Body of pancreas (tissue), 4 donors: ENCODE measurements around the gene RSPH1. TPM values are rescaled to one million over a fixed set of nuclear protein-coding genes. Genes with fewer than 3 reads are reported as not detected.

ENCODE experiments used
- ATAC-seq: fragments of 150-250 bp; one replicate; pipeline ENCODE4 v1.9.1; 2016
- DNase-seq, 4 donors: peaks; one replicate each; pipeline ENCODE4 v3.0.0-alpha.2; 2019
- H3K27ac ChIP-seq, 4 donors: fragments of 200-600 bp; sonication (generic); 1 replicate in 3 of 4; 2 replicates in 1 of 4; pipeline versions ENCODE4 v1.5.1 to v1.6.1; 2016 to 2019; ENCODE audit warnings: mild to moderate bottlenecking in 1 of 4, mixed read lengths in 1 of 4, moderate library complexity in 1 of 4
- H3K27me3 ChIP-seq, 2 donors: fragments of 200-600 bp; sonication (generic); one replicate each; pipeline ENCODE4 v1.6.0; 2016; ENCODE audit warnings: mild to moderate bottlenecking in 1 of 2
- H3K36me3 ChIP-seq, 2 donors: fragments of 200-600 bp; sonication (generic); replicated peaks in 1 of 2; 2 replicates each; pipeline ENCODE4 v1.5.1; 2016; ENCODE audit warnings: low read depth in 2 of 2; ENCODE audit not compliant: insufficient read depth in 1 of 2
- H3K4me1 ChIP-seq: fragments of 200-600 bp; sonication (generic); one replicate; pipeline ENCODE4 v1.6.0; 2016
- H3K4me3 ChIP-seq, 2 donors: fragments of 200-600 bp; sonication (generic); 1 replicate in 1 of 2; 2 replicates in 1 of 2; pipeline ENCODE4 v1.5.1; 2016 to 2019
- H3K9me3 ChIP-seq, 3 donors: fragments of 200-600 bp; sonication (generic); 1 replicate in 2 of 3; 2 replicates in 1 of 3; pipeline ENCODE4 v1.5.1; 2016
- CTCF ChIP-seq, 7 experiments: fragments of 450-650 bp in 4 of 7; fragments of 200-600 bp in 3 of 7; sonication (generic) in 3 of 7; IDR thresholded peaks; one replicate each; pipeline ENCODE4 v1.5.1; 2016 to 2019; ENCODE audit warnings: antibody characterized with exemption in 7 of 7
- POLR2A ChIP-seq, 3 donors: fragments of 450-650 bp; IDR thresholded peaks; one replicate each; pipeline ENCODE4 v1.6.1; 2016; ENCODE audit warnings: antibody characterized with exemption in 3 of 3, mild to moderate bottlenecking in 2 of 3
- WGBS, 2 donors: methylation state at CpG; one replicate each; pipeline ENCODE4 v1.1.5; 2017; 5-methylcytosine and 5-hydroxymethylcytosine counted together
- intact Hi-C: fragments of 100-400 bp; cut with DNase I; formaldehyde crosslinking; loops from one replicate; pipeline ENCODE4 v1.15.1; 2023
- total RNA-seq, 2 donors: library from RNA; depleted of rRNA; stranded (reverse); fragments of >200 nt; gene quantifications; one replicate each; pipeline ENCODE4 v1.1.0, GENCODE V29; 2016

RSPH1 gene
- total RNA-seq, 2 donors from 2014 or later = 1.6 to 2.3 TPM

DNA sequence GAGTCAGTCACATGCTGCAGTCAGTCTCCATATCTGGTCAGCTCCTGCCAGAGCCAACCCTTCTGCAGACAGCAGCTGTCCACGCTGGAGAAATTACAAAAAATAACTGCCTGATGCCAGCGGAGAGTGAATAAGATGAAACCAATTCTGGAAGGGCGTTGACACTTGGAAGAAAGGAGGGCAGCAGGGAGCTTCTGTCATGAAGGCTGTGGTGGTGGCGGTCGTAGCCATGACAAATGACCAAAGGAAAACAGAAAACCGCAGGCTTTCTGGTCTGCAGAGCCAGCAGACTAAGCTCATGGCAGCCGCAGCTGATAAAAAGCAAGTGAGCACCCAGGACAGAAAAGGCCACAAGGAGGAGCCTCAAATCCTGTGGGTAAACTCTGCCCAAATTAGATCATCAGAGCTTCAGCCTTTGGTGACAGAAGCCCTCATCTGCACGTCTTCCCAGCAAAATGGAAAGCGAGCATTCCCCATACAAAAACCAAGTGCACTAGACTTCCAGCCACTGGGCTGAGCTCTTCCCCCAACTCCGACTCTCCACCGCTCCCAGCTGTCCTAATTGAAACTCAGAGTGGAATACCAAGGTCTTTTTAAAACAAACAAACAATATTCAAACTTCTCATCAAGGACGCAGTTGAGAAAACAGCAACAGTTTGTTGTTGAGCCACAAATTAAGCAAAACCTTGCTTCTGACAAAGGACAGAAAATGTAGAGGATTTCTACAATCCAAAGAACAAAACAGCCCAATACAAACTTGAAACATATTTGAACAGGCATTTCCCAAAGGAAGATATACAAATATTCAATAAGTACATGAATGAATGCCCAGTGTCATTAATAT is 28.7 kb downstream of the RSPH1 start:
- DNase-seq (peak in 3 of 4 donors; percentile 14 to 55 (median 53)), ATAC-seq (no peak)
- TF ChIP-seq POLR2A (IDR thresholded peaks at IDR 0.05) = no peak
- peak in 3 of 7 experiments; percentile 22 to 39 (median 35) for TF ChIP-seq CTCF (IDR thresholded peaks at IDR 0.05)
- Histone ChIP-seq H3K27me3 (no peaks in the 10 kb centered on the region), H3K9me3 (no peaks in the 10 kb centered on the region), H3K27ac (no peak overlapping the region), H3K4me3 (no peak overlapping the region), H3K4me1 (peaks cover 49% of the 10 kb centered on the region), H3K36me3 (no peaks in the 10 kb centered on the region)
- 38 to 44% methylated on average over 12 of the region's 12 CpGs for WGBS, 2 donors
- intact Hi-C loops = no loop called here

DNA sequence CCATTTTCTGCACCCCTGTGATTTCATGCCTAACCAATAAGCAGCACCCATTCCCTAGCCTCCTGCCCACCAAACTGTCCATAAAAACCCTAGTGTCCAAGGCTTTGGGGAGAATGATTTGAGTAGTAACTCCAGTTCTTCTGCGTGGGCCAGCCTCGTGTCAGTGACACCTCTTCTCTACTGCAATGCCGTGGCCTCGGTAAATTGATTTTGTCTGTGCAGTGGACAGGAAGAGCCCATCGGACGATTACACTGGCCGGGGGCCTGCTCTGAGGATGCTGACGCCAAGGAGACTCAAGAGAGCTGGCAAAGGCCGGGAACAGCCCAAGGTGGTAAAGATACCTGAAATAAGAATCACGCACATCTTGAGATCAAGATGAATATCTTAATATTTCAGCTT is 29.3 kb downstream of the RSPH1 start:
- TF ChIP-seq POLR2A (IDR thresholded peaks at IDR 0.05) (no peak), CTCF (IDR thresholded peaks at IDR 0.05) (no peak)
- whole genome bisulfite sequencing, 2 donors = 89 to 93% methylated on average over 10 of the region's 10 CpGs
- Histone ChIP-seq H3K27ac (no peak overlapping the region), H3K4me1 (peaks cover 56% of the 10 kb centered on the region), H3K4me3 (no peak overlapping the region), H3K36me3 (no peaks in the 10 kb centered on the region), H3K9me3 (no peaks in the 10 kb centered on the region), H3K27me3 (no peaks in the 10 kb centered on the region)
- ATAC-seq = no peak
- peak in 1 of 4 donors; percentile 7 for DNase-seq
- intact Hi-C loops = no loop called here

GRCh38 chr21:42465803-42466127 is 30.3 kb downstream of the RSPH1 start:
- Histone ChIP-seq H3K27me3 (no peaks in the 10 kb centered on the region), H3K4me3 (no peak overlapping the region), H3K27ac (peak overlapping the region; percentile 11 to 82 (median 60)), H3K9me3 (no peaks in the 10 kb centered on the region), H3K36me3 (no peaks in the 10 kb centered on the region), H3K4me1 (peaks cover 65% of the 10 kb centered on the region)
- TF ChIP-seq POLR2A (IDR thresholded peaks at IDR 0.05) = no peak
- TF ChIP-seq CTCF (IDR thresholded peaks at IDR 0.05) = no peak
- WGBS, 2 donors = 83 to 89% methylated on average over 3 of the region's 3 CpGs
- ATAC-seq = no peak
- DNase-seq = peak in 1 of 4 donors; percentile 11
- intact Hi-C loops = no loop called here

- Histone ChIP-seq H3K27ac (peak overlapping the region; percentile 11 to 82 (median 60)), H3K36me3 (no peaks in the 10 kb centered on the region), H3K9me3 (no peaks in the 10 kb centered on the region), H3K4me1 (peaks cover 68% of the 10 kb centered on the region), H3K27me3 (no peaks in the 10 kb centered on the region), H3K4me3 (no peak overlapping the region)
- ATAC-seq (peak; percentile 67), DNase-seq (peak; percentile 24 to 78 (median 46))
- intact Hi-C loops = no loop called here
- 15 to 26% methylated on average over 8 of the region's 8 CpGs for WGBS, 2 donors
- TF ChIP-seq CTCF (IDR thresholded peaks at IDR 0.05) (no peak), POLR2A (IDR thresholded peaks at IDR 0.05) (peak in 1 of 3 donors; percentile 23)
These were observed 30.8 kb downstream of the RSPH1 start for GRCh38 chr21:42465008-42465802.
